ENCODE data around the gene NKAIN4. TPM values are rescaled to one million over a fixed set of nuclear protein-coding genes. Genes with fewer than 3 reads are reported as not detected.

The NKAIN4 gene
- total RNA-seq, 1 experiment from 2014 or later = not detected

- no peaks in the 10 kb centered on the region for H4K20me1 ChIP-seq (ENCODE audit: low read length)
- H3K4me3 ChIP-seq (ENCODE audit: low read length) = no peak overlapping the region
- intact Hi-C loops (cut with micrococcal nuclease) = no loop called here
- H3K9ac ChIP-seq (ENCODE audit: low read length) = no peak overlapping the region
- no peaks in the 10 kb centered on the region for H3K79me2 ChIP-seq (ENCODE audit: low read length)
- H2AFZ ChIP-seq (ENCODE audit: low read length) = no peak overlapping the region
- DNase-seq (no peak), ATAC-seq (no peak)
- H3K9me2 ChIP-seq (replicated peaks; ENCODE audit: low read length) = no peaks in the 10 kb centered on the region
- H3K4me1 ChIP-seq (ENCODE audit: insufficient read depth, low read length) = no peaks in the 10 kb centered on the region
- TF ChIP-seq EZH2phosphoT487 (IDR thresholded peaks at IDR 0.05; ENCODE audit: borderline replicate concordance, low read length) (no peak), CTCF (conservative IDR thresholded peaks at IDR 0.05; ENCODE audit: low read depth, low read length) (no peak), EZH2 (IDR thresholded peaks at IDR 0.05; ENCODE audit: low read length, unreplicated experiment) (no peak)
- H3K27me3 ChIP-seq (ENCODE audit: low read length) = no peaks in the 10 kb centered on the region
- peaks cover 10% of the 10 kb centered on the region; the same call in 1 of the 2 replicates for H3K36me3 ChIP-seq (ENCODE audit: low read depth, low read length)
- no peak overlapping the region for H3K27ac ChIP-seq (ENCODE audit: low read length)
- BruUV-seq (replicated peaks) = no TSS peak
- ChIA-PET CTCF (interaction anchor here (0.7 kb wide), 1 partner anchor 62 kb away, joined by 3 read pairs; no protein-coding TSS in a partner anchor), POLR2A (ENCODE audit: unreplicated experiment) (no interaction called here)
- no peaks in the 10 kb centered on the region for H3K9me3 ChIP-seq (ENCODE audit: low read length)
- no peaks in the 10 kb centered on the region for H3F3A ChIP-seq (ENCODE audit: low read length, unreplicated experiment)
- no peak overlapping the region for H3K4me2 ChIP-seq (ENCODE audit: low read length)
These were observed 30.8 kb upstream of the NKAIN4 start for GRCh38 chr20:63284981-63285524.

- ChIA-PET CTCF (interaction anchor here (0.7 kb wide), 1 partner anchor 61 kb away, joined by 3 read pairs; no protein-coding TSS in a partner anchor), POLR2A (ENCODE audit: unreplicated experiment) (no interaction called here)
- Histone ChIP-seq H3K9me3 (ENCODE audit: low read length) (no peaks in the 10 kb centered on the region), H2AFZ (ENCODE audit: low read length) (no peak overlapping the region), H3F3A (ENCODE audit: low read length, unreplicated experiment) (no peaks in the 10 kb centered on the region), H4K20me1 (ENCODE audit: low read length) (no peaks in the 10 kb centered on the region), H3K9ac (ENCODE audit: low read length) (no peak overlapping the region), H3K36me3 (ENCODE audit: low read depth, low read length) (peaks cover 12% of the 10 kb centered on the region; the same call in 1 of the 2 replicates), H3K27ac (ENCODE audit: low read length) (no peak overlapping the region), H3K4me1 (ENCODE audit: insufficient read depth, low read length) (no peaks in the 10 kb centered on the region), H3K79me2 (ENCODE audit: low read length) (no peaks in the 10 kb centered on the region), H3K4me3 (ENCODE audit: low read length) (no peak overlapping the region), H3K9me2 (replicated peaks; ENCODE audit: low read length) (no peaks in the 10 kb centered on the region), H3K27me3 (ENCODE audit: low read length) (no peaks in the 10 kb centered on the region), H3K4me2 (ENCODE audit: low read length) (no peak overlapping the region)
- no peak for DNase-seq
- no TSS peak for BruUV-seq (replicated peaks)
- intact Hi-C loops (cut with micrococcal nuclease) = no loop called here
- ATAC-seq = no peak
- TF ChIP-seq EZH2 (IDR thresholded peaks at IDR 0.05; ENCODE audit: low read length, unreplicated experiment) (no peak), CTCF (conservative IDR thresholded peaks at IDR 0.05; ENCODE audit: low read depth, low read length) (no peak), EZH2phosphoT487 (IDR thresholded peaks at IDR 0.05; ENCODE audit: borderline replicate concordance, low read length) (no peak)
These were observed 30.3 kb upstream of the NKAIN4 start for GRCh38 chr20:63284544-63284949.

GRCh38 chr20:63284083-63284440 lies 29.8 kb upstream of the NKAIN4 start:
- Histone ChIP-seq H3K79me2 (ENCODE audit: low read length) (no peaks in the 10 kb centered on the region), H4K20me1 (ENCODE audit: low read length) (no peaks in the 10 kb centered on the region), H3K9me3 (ENCODE audit: low read length) (no peaks in the 10 kb centered on the region), H3K27ac (ENCODE audit: low read length) (no peak overlapping the region), H3K36me3 (ENCODE audit: low read depth, low read length) (peaks cover 15% of the 10 kb centered on the region; the same call in 1 of the 2 replicates), H2AFZ (ENCODE audit: low read length) (no peak overlapping the region), H3K9ac (ENCODE audit: low read length) (no peak overlapping the region), H3K4me3 (ENCODE audit: low read length) (no peak overlapping the region), H3K9me2 (replicated peaks; ENCODE audit: low read length) (no peaks in the 10 kb centered on the region), H3K4me2 (ENCODE audit: low read length) (no peak overlapping the region), H3K4me1 (ENCODE audit: insufficient read depth, low read length) (no peaks in the 10 kb centered on the region), H3F3A (ENCODE audit: low read length, unreplicated experiment) (no peaks in the 10 kb centered on the region), H3K27me3 (ENCODE audit: low read length) (no peaks in the 10 kb centered on the region)
- POLR2A ChIA-PET (ENCODE audit: unreplicated experiment) = no interaction called here
- TF ChIP-seq EZH2phosphoT487 (IDR thresholded peaks at IDR 0.05; ENCODE audit: borderline replicate concordance, low read length) = no peak
- TF ChIP-seq CTCF (conservative IDR thresholded peaks at IDR 0.05; ENCODE audit: low read depth, low read length) = no peak
- DNase-seq = no peak
- BruUV-seq (replicated peaks) = no TSS peak
- no peak for ATAC-seq
- CTCF ChIA-PET = no interaction called here
- intact Hi-C loops (cut with micrococcal nuclease) = no loop called here
